HEK293T (cell line): ENCODE measurements around the gene ZNF610.

ENCODE experiments used
- ARNT ChIP-seq: fragments of 450-650 bp; IDR thresholded peaks from 2 replicates; pipeline ENCODE4 v1.6.1; 2017; ENCODE audit warnings: mild to moderate bottlenecking
- BHLHE40 ChIP-seq: fragments of 450-650 bp; IDR thresholded peaks from 2 replicates; pipeline ENCODE4 v1.6.1; 2016; ENCODE audit warnings: mild to moderate bottlenecking, moderate library complexity, borderline replicate concordance
- ELF4 ChIP-seq: fragments of 450-650 bp; IDR thresholded peaks from 2 replicates; pipeline ENCODE4 v1.6.1; 2017; ENCODE audit warnings: antibody characterized with exemption
- FOXA1 ChIP-seq: fragments of 450-650 bp; IDR thresholded peaks from 2 replicates; pipeline ENCODE4 v1.6.1; 2016; ENCODE audit warnings: mild to moderate bottlenecking
- FOXK2 ChIP-seq: fragments of 450-650 bp; IDR thresholded peaks from 2 replicates; pipeline ENCODE4 v1.6.1; 2016; ENCODE audit warnings: mild to moderate bottlenecking
- FOXM1 ChIP-seq: fragments of 450-650 bp; IDR thresholded peaks from 2 replicates; pipeline ENCODE4 v1.6.1; 2017; ENCODE audit warnings: mild to moderate bottlenecking, borderline replicate concordance
- NFRKB ChIP-seq: fragments of 450-650 bp; IDR thresholded peaks from 2 replicates; pipeline ENCODE4 v1.6.1; 2016; ENCODE audit warnings: mild to moderate bottlenecking, moderate library complexity
- PKNOX1 ChIP-seq: fragments of 450-650 bp; IDR thresholded peaks from 2 replicates; pipeline ENCODE4 v1.6.1; 2016
- SP1 ChIP-seq: fragments of 450-650 bp; IDR thresholded peaks from 2 replicates; pipeline ENCODE4 v1.6.1; 2017

- no peak for TF ChIP-seq SP1
- no peak for TF ChIP-seq FOXM1
- TF ChIP-seq FOXK2 = no peak
- TF ChIP-seq FOXA1 = no peak
- no peak for TF ChIP-seq NFRKB
- no peak for TF ChIP-seq ELF4
- TF ChIP-seq BHLHE40 = no peak
- no peak for TF ChIP-seq PKNOX1
- no peak for TF ChIP-seq ARNT
These were observed 34.3 kb downstream of the ZNF610 start for GRCh38 chr19:52370341-52370710.
